Fibroblast of lung (primary cell): ENCODE data around the gene C5orf63.

Experiments
- CTCF ChIP-seq, 2 donors: IDR thresholded peaks in 1 of 2; conservative IDR thresholded peaks in 1 of 2; 1 replicate in 1 of 2; 2 replicates in 1 of 2; pipeline ENCODE4 v1.5.1; 2011 to 2012; ENCODE audit warnings: low read length in 2 of 2, control low read depth in 1 of 2, inconsistent platforms in 1 of 2, low read depth in 1 of 2, mild to moderate bottlenecking in 1 of 2
- EZH2 ChIP-seq: IDR thresholded peaks from 2 replicates; pipeline ENCODE4 v1.5.1; 2012; ENCODE audit warnings: low read length, control low read depth, mild to moderate bottlenecking; ENCODE audit errors: missing control alignments

- TF ChIP-seq CTCF (conservative IDR thresholded peaks at IDR 0.05 in 1 of 2, IDR thresholded peaks at IDR 0.05 in 1 of 2; ENCODE audit: low read depth in 1 of 2, low read length in 2 of 2) (no peak), EZH2 (no peak)
These were observed 19.4 kb upstream of the C5orf63 start for GRCh38 chr5:127092690-127093089.
